ENCODE data around the gene RGS14. TPM values are rescaled to one million over a fixed set of nuclear protein-coding genes. Genes with fewer than 3 reads are reported as not detected.

Gene RGS14
- total RNA-seq, 3 donors from 2014 or later = 11.1 to 15.2 (median 11.7) TPM

- no peak for DNase-seq
- intact Hi-C loops (cut with DNase I, micrococcal nuclease) = loop anchor here in 1 of 2 donors (10.0 kb wide), 1 partner anchor 55 kb away; the partner anchor contains the start of gene MXD3
Observed at GRCh38 chr5:177369645-177370440, 12.1 kb downstream of the RGS14 start.

GRCh38 chr5:177370488-177371119 lies 12.9 kb downstream of the RGS14 start:
- DNase-seq (peak; percentile 87 to 92 (median 88)), ATAC-seq (peak; percentile 84)
- no peak overlapping the region for H3K4me3 ChIP-seq
- peaks cover 21% of the 10 kb centered on the region for H3K4me1 ChIP-seq (ENCODE audit: low read depth)
- no peaks in the 10 kb centered on the region for H3K36me3 ChIP-seq (ENCODE audit: low read depth)
- intact Hi-C loops (cut with DNase I, micrococcal nuclease) = no loop called here
- TF ChIP-seq, protein P1, sequence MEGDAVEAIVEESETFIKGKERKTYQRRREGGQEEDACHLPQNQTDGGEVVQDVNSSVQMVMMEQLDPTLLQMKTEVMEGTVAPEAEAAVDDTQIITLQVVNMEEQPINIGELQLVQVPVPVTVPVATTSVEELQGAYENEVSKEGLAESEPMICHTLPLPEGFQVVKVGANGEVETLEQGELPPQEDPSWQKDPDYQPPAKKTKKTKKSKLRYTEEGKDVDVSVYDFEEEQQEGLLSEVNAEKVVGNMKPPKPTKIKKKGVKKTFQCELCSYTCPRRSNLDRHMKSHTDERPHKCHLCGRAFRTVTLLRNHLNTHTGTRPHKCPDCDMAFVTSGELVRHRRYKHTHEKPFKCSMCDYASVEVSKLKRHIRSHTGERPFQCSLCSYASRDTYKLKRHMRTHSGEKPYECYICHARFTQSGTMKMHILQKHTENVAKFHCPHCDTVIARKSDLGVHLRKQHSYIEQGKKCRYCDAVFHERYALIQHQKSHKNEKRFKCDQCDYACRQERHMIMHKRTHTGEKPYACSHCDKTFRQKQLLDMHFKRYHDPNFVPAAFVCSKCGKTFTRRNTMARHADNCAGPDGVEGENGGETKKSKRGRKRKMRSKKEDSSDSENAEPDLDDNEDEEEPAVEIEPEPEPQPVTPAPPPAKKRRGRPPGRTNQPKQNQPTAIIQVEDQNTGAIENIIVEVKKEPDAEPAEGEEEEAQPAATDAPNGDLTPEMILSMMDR (IDR thresholded peaks at IDR 0.05) = peak; percentile 25
- H3K9me3 ChIP-seq = no peaks in the 10 kb centered on the region

More at GRCh38 chr5:177369645-177370440, 12.1 kb downstream of the RGS14 start:
- H3K4me3 ChIP-seq = no peak overlapping the region
- ATAC-seq = no peak
- H3K9me3 ChIP-seq = no peaks in the 10 kb centered on the region
- no peaks in the 10 kb centered on the region for H3K36me3 ChIP-seq (ENCODE audit: low read depth)
- H3K4me1 ChIP-seq (ENCODE audit: low read depth) = peaks cover 21% of the 10 kb centered on the region
- TF ChIP-seq, protein P1 (IDR thresholded peaks at IDR 0.05) = no peak

GRCh38 chr5:177371120-177372033 lies 13.7 kb downstream of the RGS14 start:
- H3K36me3 ChIP-seq (ENCODE audit: low read depth) = no peaks in the 10 kb centered on the region
- no peaks in the 10 kb centered on the region for H3K9me3 ChIP-seq
- H3K4me1 ChIP-seq (ENCODE audit: low read depth) = peaks cover 16% of the 10 kb centered on the region
- TF ChIP-seq, protein P1 (IDR thresholded peaks at IDR 0.05) = no peak
- intact Hi-C loops (cut with DNase I, micrococcal nuclease) = no loop called here
- no peak overlapping the region for H3K4me3 ChIP-seq
- no peak for ATAC-seq
- DNase-seq = peak in 1 of 3 donors; percentile 27

DNA sequence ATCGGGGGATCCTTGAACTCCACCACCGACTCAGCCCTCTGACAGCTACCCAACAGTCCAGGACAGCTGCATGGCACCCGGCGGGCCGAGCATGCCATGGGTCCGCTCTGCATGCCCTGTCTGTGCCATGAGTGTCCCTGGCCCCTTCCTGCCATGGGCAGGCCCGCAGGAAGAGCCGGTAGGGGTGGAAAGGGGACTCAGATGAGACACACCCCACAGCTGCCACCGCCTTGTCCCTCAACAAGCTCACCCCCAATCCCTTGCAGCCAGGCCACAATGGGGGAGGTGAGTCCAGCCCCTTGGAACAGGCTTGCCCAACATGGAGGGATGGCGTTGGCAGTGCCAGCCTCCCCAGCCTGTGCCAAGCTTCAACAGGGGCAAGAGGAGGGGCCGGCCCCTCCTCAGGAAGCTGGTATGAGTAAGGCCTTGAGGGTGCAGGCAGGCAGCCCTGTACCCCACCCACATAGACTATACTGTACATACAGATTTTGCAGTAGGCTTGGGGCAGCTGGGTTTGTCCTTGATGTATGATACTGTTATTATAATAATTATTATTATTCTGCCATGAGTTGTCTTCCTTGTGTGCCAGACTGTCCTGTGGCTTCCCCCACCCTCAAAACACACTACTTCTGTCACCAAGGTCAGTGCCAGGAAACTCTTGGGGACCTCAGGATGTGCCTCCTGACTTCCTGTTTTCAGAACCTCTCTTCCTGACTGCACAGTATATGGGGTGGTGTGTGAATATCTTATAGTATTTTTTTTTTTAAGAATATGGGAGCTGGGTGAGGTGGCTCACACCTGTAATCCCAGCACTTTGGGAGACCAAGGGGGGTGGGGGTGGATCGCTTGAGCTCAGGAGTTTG lies 14.5 kb downstream of the RGS14 start:
- H3K4me1 ChIP-seq (ENCODE audit: low read depth) = peaks cover 13% of the 10 kb centered on the region
- H3K4me3 ChIP-seq = no peak overlapping the region
- no peaks in the 10 kb centered on the region for H3K9me3 ChIP-seq
- intact Hi-C loops (cut with DNase I, micrococcal nuclease) = no loop called here
- ATAC-seq = no peak
- TF ChIP-seq, protein P1 (IDR thresholded peaks at IDR 0.05) = no peak
- DNase-seq = no peak
- no peaks in the 10 kb centered on the region for H3K36me3 ChIP-seq (ENCODE audit: low read depth)
